K562 (cell line): ENCODE data around the gene ROR2. TPM values are rescaled to one million over a fixed set of nuclear protein-coding genes. Genes with fewer than 3 reads are reported as not detected.

Experiments
- ATF7 ChIP-seq: fragments of 450-650 bp; IDR thresholded peaks from 2 replicates; pipeline ENCODE4 v1.7.1; 2014; ENCODE audit warnings: mild to moderate bottlenecking, moderate library complexity
- BHLHE40 ChIP-seq: IDR thresholded peaks from 2 replicates; pipeline ENCODE4 v1.6.1; 2011; ENCODE audit warnings: low read length, improper control_type of control experiment
- CCNT2 ChIP-seq: IDR thresholded peaks from 2 replicates; pipeline ENCODE4 v1.6.1; 2011; ENCODE audit warnings: borderline replicate concordance, low read depth, mild to moderate bottlenecking, moderate library complexity, mixed read lengths, low read length; ENCODE audit not compliant: insufficient read length; ENCODE audit errors: extremely low read depth
- CREB1 ChIP-seq, 2 experiments: sonication (generic) in 1 of 2; formaldehyde crosslinking in 1 of 2; IDR thresholded peaks; 2 replicates each; pipeline versions ENCODE4 v1.6.1 to v1.8.0; 2012 to 2022; ENCODE audit warnings: inconsistent platforms in 1 of 2, mild to moderate bottlenecking in 1 of 2, missing genetic modification reagents in 1 of 2, moderate library complexity in 1 of 2
- CTBP1 ChIP-seq: fragments of 450-650 bp; IDR thresholded peaks from 2 replicates; pipeline ENCODE4 v1.6.1; 2016; ENCODE audit warnings: borderline replicate concordance
- CXXC5 ChIP-seq: fragments of 250-450 bp; sonication (Bioruptor Pico); IDR thresholded peaks from 2 replicates; pipeline ENCODE4 v1.8.0; 2022; ENCODE audit warnings: inconsistent platforms, mild to moderate bottlenecking, moderate library complexity
- E2F6 ChIP-seq, 2 experiments: IDR thresholded peaks; 2 replicates each; pipeline ENCODE4 v1.6.1; 2011; ENCODE audit warnings: borderline replicate concordance in 1 of 2, control low read depth in 1 of 2, low read depth in 1 of 2, low read length in 1 of 2, mild to moderate bottlenecking in 1 of 2, mixed read lengths in 1 of 2, moderate library complexity in 1 of 2; ENCODE audit not compliant: insufficient read depth in 1 of 2, insufficient read length in 1 of 2, poor library complexity in 1 of 2, severe bottlenecking in 1 of 2; ENCODE audit errors: extremely low read depth in 1 of 2
- EGR1 ChIP-seq: fragments of 450-650 bp; conservative IDR thresholded peaks from 2 replicates; pipeline ENCODE4 v1.6.1; 2017; ENCODE audit warnings: mild to moderate bottlenecking
- EP400 ChIP-seq: fragments of 450-650 bp; IDR thresholded peaks from 2 replicates; pipeline ENCODE4 v1.6.1; 2017; ENCODE audit warnings: antibody characterized with exemption, mild to moderate bottlenecking, moderate library complexity
- ESRRA ChIP-seq: fragments of 450-650 bp; IDR thresholded peaks from 2 replicates; pipeline ENCODE4 v1.6.1; 2014; ENCODE audit warnings: low read depth, mild to moderate bottlenecking, moderate library complexity, borderline replicate concordance
- LCOR ChIP-seq: sonication (generic); formaldehyde crosslinking; IDR thresholded peaks from 2 replicates; pipeline ENCODE4 v1.8.0; 2022; ENCODE audit warnings: mild to moderate bottlenecking, missing genetic modification reagents
- PHB ChIP-seq: fragments of 250-450 bp; sonication (Bioruptor Pico); IDR thresholded peaks from 2 replicates; pipeline ENCODE4 v1.5.0; 2021
- PYGO2 ChIP-seq: fragments of 450-650 bp; IDR thresholded peaks from 2 replicates; pipeline ENCODE4 v1.6.1; 2016; ENCODE audit warnings: mild to moderate bottlenecking, missing genetic modification characterization, moderate library complexity, missing compliant biosample characterization
- RAD21 ChIP-seq, 2 experiments: fragments of 250-450 bp in 1 of 2; fragments of 450-650 bp in 1 of 2; sonication (Bioruptor Pico) in 1 of 2; formaldehyde crosslinking in 1 of 2; IDR thresholded peaks in 1 of 2; conservative IDR thresholded peaks in 1 of 2; 2 replicates each; pipeline versions ENCODE4 v1.4.0 to v1.8.0; 2020 to 2022; ENCODE audit warnings: mild to moderate bottlenecking in 2 of 2, moderate library complexity in 1 of 2
- RBM22 ChIP-seq: fragments of 200-400 bp; formaldehyde crosslinking; IDR thresholded peaks from 2 replicates; pipeline ENCODE4 v1.6.1; 2018; ENCODE audit warnings: low read length, low read depth; ENCODE audit not compliant: poor library complexity, severe bottlenecking
- SAFB2 ChIP-seq: fragments of 200-400 bp; formaldehyde crosslinking; IDR thresholded peaks from 2 replicates; pipeline ENCODE4 v1.6.1; 2018; ENCODE audit warnings: borderline replicate concordance, low read length, low read depth, moderate library complexity; ENCODE audit not compliant: severe bottlenecking
- USF2 ChIP-seq: sonication (generic); formaldehyde crosslinking; IDR thresholded peaks from 2 replicates; pipeline ENCODE4 v1.5.0; 2020; ENCODE audit warnings: missing genetic modification reagents
- ZC3H4 ChIP-seq: sonication (generic); formaldehyde crosslinking; IDR thresholded peaks from 2 replicates; pipeline ENCODE4 v1.9.0; 2021; ENCODE audit warnings: missing genetic modification reagents, borderline replicate concordance
- ZNF324 ChIP-seq: fragments of 250-450 bp; sonication (Bioruptor Pico); IDR thresholded peaks from 2 replicates; pipeline ENCODE4 v1.4.0; 2020; ENCODE audit warnings: mild to moderate bottlenecking
- ZNF511 ChIP-seq: sonication (generic); formaldehyde crosslinking; IDR thresholded peaks from 2 replicates; pipeline ENCODE4 v1.8.0; 2022; ENCODE audit warnings: mild to moderate bottlenecking, missing genetic modification reagents
- polyA plus RNA-seq, 8 experiments: library from polyadenylated mRNA; depleted of rRNA in 4 of 8; stranded (reverse) in 5 of 8; unstranded in 3 of 8; fragments of >200 nt; fragmentation: Nextera tagmentation in 2 of 8; fragmentation: Illumina TruSeq in 1 of 8; extraction: Ambion mirVana in 2 of 8; extraction: Trizol in 1 of 8; gene quantifications; 2 replicates each; pipeline versions ENCODE4 v1.2.1 to v1.2.3, GENCODE V29; 2011 to 2014; ENCODE audit warnings: inconsistent platforms in 1 of 8, missing spikeins in 1 of 8
- total RNA-seq, 7 experiments: library from RNA; depleted of rRNA in 6 of 7; stranded (reverse); fragments of >200 nt in 6 of 7; fragmentation: Illumina TruSeq in 2 of 7; extraction: Trizol in 2 of 7; gene quantifications; 2 replicates each; pipeline versions ENCODE4 v1.2.1 to v1.2.3, GENCODE V29; 2011 to 2021; ENCODE audit warnings: low replicate concordance in 1 of 7
- TF ChIP-seq, protein P1 (sequence below): fragments of 450-650 bp; IDR thresholded peaks from 2 replicates; pipeline ENCODE4 v1.6.1; 2014; ENCODE audit warnings: low read depth, mild to moderate bottlenecking, moderate library complexity, borderline replicate concordance
- TF ChIP-seq, protein P2 (sequence below): fragments of 250-450 bp; sonication (Bioruptor Pico); IDR thresholded peaks from 2 replicates; pipeline ENCODE4 v1.4.0; 2020; ENCODE audit warnings: mild to moderate bottlenecking, moderate library complexity

ROR2 gene
- total and polyA plus RNA-seq, 9 of the 15 experiments (the other 6 are each of a cell fraction or from before 2014, with no cell fraction given) = 5.6 to 33.8 (median 15.3) TPM

DNA sequence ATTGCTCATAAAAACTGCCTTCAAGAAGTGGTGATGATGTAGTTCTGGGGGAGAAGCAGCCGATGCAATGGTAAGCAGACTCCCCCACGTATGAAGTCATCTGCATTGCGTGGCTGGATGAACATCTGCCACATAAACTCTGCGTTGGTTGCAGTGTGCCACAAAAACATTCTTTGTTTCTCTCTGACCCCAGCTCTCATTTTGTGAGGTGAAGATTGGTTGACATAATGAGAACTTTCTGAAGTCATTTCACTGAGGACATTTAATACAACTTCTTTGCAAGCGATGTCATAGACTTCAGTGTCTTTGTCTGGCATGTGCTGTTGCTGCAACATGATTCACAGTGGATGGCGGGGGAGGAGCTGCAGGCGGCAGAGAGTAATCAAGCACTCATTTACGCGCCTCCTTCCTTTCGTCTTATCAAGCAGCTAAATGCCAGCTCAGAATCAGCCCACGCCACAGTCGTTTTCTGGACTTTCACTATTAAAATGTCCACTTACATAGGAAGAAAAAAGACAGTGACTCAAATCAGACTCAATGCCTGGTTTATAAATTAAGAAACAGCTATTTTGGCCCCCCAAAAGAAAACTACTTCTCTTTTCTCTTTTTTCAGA is 434.8 kb downstream of the ROR2 start (continued):
- TF ChIP-seq RBM22 (no peak), ZC3H4 (CRISPR knock-in tag) (no peak), PHB (CRISPR knock-in tag) (no peak), PYGO2 (no peak), SAFB2 (no peak), USF2 (CRISPR knock-in tag) (no peak), ATF7 (peak; percentile 93), EP400 (peak; percentile 54; the same call in 1 of the 2 replicates), LCOR (no peak), EGR1 (peak; percentile 87), CREB1 (IDR thresholded peaks at IDR 0.05) (peak; percentile 65), CREB1 (CRISPR knock-in tag; IDR thresholded peaks at IDR 0.05) (peak; percentile 73), BHLHE40 (peak; percentile 72), ESRRA (no peak), CCNT2 (peak; percentile 16), E2F6 (IDR thresholded peaks at IDR 0.05; ENCODE audit: borderline replicate concordance in 1 of 2, extremely low read depth in 1 of 2, insufficient read depth in 1 of 2, insufficient read length in 1 of 2, low read depth in 1 of 2, low read length in 1 of 2, poor library complexity in 1 of 2, severe bottlenecking in 1 of 2) (peak in 1 of 2 experiments; percentile 38), ZNF511 (CRISPR knock-in tag) (no peak), ZNF324 (CRISPR knock-in tag) (no peak), CXXC5 (CRISPR knock-in tag) (peak; percentile 26; the same call in 1 of the 2 replicates), RAD21 (CRISPR knock-in tag; conservative IDR thresholded peaks at IDR 0.05 in 1 of 2, IDR thresholded peaks at IDR 0.05 in 1 of 2) (no peak), CTBP1 (peak; percentile 67)
- TF ChIP-seq, protein P1, sequence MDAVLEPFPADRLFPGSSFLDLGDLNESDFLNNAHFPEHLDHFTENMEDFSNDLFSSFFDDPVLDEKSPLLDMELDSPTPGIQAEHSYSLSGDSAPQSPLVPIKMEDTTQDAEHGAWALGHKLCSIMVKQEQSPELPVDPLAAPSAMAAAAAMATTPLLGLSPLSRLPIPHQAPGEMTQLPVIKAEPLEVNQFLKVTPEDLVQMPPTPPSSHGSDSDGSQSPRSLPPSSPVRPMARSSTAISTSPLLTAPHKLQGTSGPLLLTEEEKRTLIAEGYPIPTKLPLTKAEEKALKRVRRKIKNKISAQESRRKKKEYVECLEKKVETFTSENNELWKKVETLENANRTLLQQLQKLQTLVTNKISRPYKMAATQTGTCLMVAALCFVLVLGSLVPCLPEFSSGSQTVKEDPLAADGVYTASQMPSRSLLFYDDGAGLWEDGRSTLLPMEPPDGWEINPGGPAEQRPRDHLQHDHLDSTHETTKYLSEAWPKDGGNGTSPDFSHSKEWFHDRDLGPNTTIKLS = 0 out of 2 replicates have a peak, but pooled peaks have one; percentile 37
- TF ChIP-seq, protein P2, sequence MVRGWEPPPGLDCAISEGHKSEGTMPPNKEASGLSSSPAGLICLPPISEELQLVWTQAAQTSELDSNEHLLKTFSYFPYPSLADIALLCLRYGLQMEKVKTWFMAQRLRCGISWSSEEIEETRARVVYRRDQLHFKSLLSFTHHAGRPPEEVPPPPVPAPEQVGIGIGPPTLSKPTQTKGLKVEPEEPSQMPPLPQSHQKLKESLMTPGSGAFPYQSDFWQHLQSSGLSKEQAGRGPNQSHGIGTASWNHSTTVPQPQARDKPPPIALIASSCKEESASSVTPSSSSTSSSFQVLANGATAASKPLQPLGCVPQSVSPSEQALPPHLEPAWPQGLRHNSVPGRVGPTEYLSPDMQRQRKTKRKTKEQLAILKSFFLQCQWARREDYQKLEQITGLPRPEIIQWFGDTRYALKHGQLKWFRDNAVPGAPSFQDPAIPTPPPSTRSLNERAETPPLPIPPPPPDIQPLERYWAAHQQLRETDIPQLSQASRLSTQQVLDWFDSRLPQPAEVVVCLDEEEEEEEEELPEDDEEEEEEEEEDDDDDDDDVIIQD = no peak
